ENCODE measurements around the gene CARMIL1. TPM values are rescaled to one million over a fixed set of nuclear protein-coding genes. Genes with fewer than 3 reads are reported as not detected.

Gene CARMIL1
- total RNA-seq, 2 experiments from 2014 or later, result 3.9 to 4.7 TPM

GRCh38 chr6:25498505-25498904 is 219.3 kb downstream of the CARMIL1 start:
- H3K4me1 Mint-ChIP-seq (ENCODE audit: low read depth), result no peaks in the 10 kb centered on the region
- ChIA-PET CTCF (no interaction called here), POLR2A (no interaction called here)
- no peak overlapping the region for H3K27ac ChIP-seq (ENCODE audit: low read depth in 1 of 2, low read length in 2 of 2)
- no peaks in the 10 kb centered on the region for H3K27me3 ChIP-seq (ENCODE audit: control insufficient read depth in 1 of 2, insufficient read depth in 2 of 2, low read length in 2 of 2)
- intact Hi-C loops (cut with DNase I, micrococcal nuclease), result no loop called here
- H3K4me3 Mint-ChIP-seq, result no peak overlapping the region
- no peaks in the 10 kb centered on the region for H3K4me1 ChIP-seq (ENCODE audit: insufficient read depth, low read length)
- no peak for TF ChIP-seq CTCF (IDR thresholded peaks at IDR 0.05)
- no peaks in the 10 kb centered on the region for H3K36me3 ChIP-seq (ENCODE audit: insufficient read depth, low read length)
- peaks cover 15% of the 10 kb centered on the region for H3K36me3 Mint-ChIP-seq (ENCODE audit: low read depth)
- H3K27ac Mint-ChIP-seq, result no peak overlapping the region
- no peaks in the 10 kb centered on the region for H3K27me3 Mint-ChIP-seq
- H3K9me3 ChIP-seq (ENCODE audit: control insufficient read depth in 1 of 2, insufficient read depth in 1 of 2, low read length in 2 of 2), result no peaks in the 10 kb centered on the region
- no peaks in the 10 kb centered on the region for H3K9me3 Mint-ChIP-seq
- ATAC-seq (ENCODE audit: poor library complexity) (no peak), DNase-seq (no peak)
- no peak overlapping the region for H3K4me3 ChIP-seq (ENCODE audit: low read length)

GRCh38 chr6:25499615-25500235 is 220.6 kb downstream of the CARMIL1 start:
- Histone ChIP-seq H3K9me3 (ENCODE audit: control insufficient read depth in 1 of 2, insufficient read depth in 1 of 2, low read length in 2 of 2) (no peaks in the 10 kb centered on the region), H3K4me1 (ENCODE audit: insufficient read depth, low read length) (no peaks in the 10 kb centered on the region), H3K27me3 (ENCODE audit: control insufficient read depth in 1 of 2, insufficient read depth in 2 of 2, low read length in 2 of 2) (no peaks in the 10 kb centered on the region), H3K4me3 (ENCODE audit: low read length) (no peak overlapping the region), H3K27ac (ENCODE audit: low read depth in 1 of 2, low read length in 2 of 2) (no peak overlapping the region), H3K36me3 (ENCODE audit: insufficient read depth, low read length) (no peaks in the 10 kb centered on the region)
- H3K27me3 Mint-ChIP-seq, result no peaks in the 10 kb centered on the region
- no peak for TF ChIP-seq CTCF (IDR thresholded peaks at IDR 0.05)
- peaks cover 13% of the 10 kb centered on the region for H3K36me3 Mint-ChIP-seq (ENCODE audit: low read depth)
- H3K27ac Mint-ChIP-seq, result no peak overlapping the region
- no peaks in the 10 kb centered on the region for H3K4me1 Mint-ChIP-seq (ENCODE audit: low read depth)
- no peak overlapping the region for H3K4me3 Mint-ChIP-seq
- ATAC-seq (ENCODE audit: poor library complexity), result no peak
- no peak for DNase-seq
- POLR2A ChIA-PET, result no interaction called here
- CTCF ChIA-PET, result no interaction called here
- no peaks in the 10 kb centered on the region for H3K9me3 Mint-ChIP-seq
- intact Hi-C loops (cut with DNase I, micrococcal nuclease), result no loop called here

GRCh38 chr6:25503686-25504085 is 224.5 kb downstream of the CARMIL1 start:
- ATAC-seq (ENCODE audit: poor library complexity) (no peak), DNase-seq (no peak)
- intact Hi-C loops (cut with DNase I, micrococcal nuclease), result no loop called here
- no peaks in the 10 kb centered on the region for H3K4me1 Mint-ChIP-seq (ENCODE audit: low read depth)
- POLR2A ChIA-PET, result no interaction called here
- no peak overlapping the region for H3K27ac Mint-ChIP-seq
- TF ChIP-seq CTCF (IDR thresholded peaks at IDR 0.05), result no peak
- CTCF ChIA-PET, result no interaction called here
- no peaks in the 10 kb centered on the region for H3K9me3 Mint-ChIP-seq
- H3K36me3 Mint-ChIP-seq (ENCODE audit: low read depth), result peaks cover 13% of the 10 kb centered on the region
- no peaks in the 10 kb centered on the region for H3K27me3 ChIP-seq (ENCODE audit: control insufficient read depth in 1 of 2, insufficient read depth in 2 of 2, low read length in 2 of 2)
- no peaks in the 10 kb centered on the region for H3K4me1 ChIP-seq (ENCODE audit: insufficient read depth, low read length)
- H3K27me3 Mint-ChIP-seq, result no peaks in the 10 kb centered on the region
- no peak overlapping the region for H3K4me3 Mint-ChIP-seq
- no peaks in the 10 kb centered on the region for H3K9me3 ChIP-seq (ENCODE audit: control insufficient read depth in 1 of 2, insufficient read depth in 1 of 2, low read length in 2 of 2)
- no peaks in the 10 kb centered on the region for H3K36me3 ChIP-seq (ENCODE audit: insufficient read depth, low read length)
- H3K4me3 ChIP-seq (ENCODE audit: low read length), result no peak overlapping the region
- H3K27ac ChIP-seq (ENCODE audit: low read depth in 1 of 2, low read length in 2 of 2), result no peak overlapping the region

Data from CD4-positive, alpha-beta T cell (primary cell).